ENCODE results near the gene PRDM13.

DNA sequence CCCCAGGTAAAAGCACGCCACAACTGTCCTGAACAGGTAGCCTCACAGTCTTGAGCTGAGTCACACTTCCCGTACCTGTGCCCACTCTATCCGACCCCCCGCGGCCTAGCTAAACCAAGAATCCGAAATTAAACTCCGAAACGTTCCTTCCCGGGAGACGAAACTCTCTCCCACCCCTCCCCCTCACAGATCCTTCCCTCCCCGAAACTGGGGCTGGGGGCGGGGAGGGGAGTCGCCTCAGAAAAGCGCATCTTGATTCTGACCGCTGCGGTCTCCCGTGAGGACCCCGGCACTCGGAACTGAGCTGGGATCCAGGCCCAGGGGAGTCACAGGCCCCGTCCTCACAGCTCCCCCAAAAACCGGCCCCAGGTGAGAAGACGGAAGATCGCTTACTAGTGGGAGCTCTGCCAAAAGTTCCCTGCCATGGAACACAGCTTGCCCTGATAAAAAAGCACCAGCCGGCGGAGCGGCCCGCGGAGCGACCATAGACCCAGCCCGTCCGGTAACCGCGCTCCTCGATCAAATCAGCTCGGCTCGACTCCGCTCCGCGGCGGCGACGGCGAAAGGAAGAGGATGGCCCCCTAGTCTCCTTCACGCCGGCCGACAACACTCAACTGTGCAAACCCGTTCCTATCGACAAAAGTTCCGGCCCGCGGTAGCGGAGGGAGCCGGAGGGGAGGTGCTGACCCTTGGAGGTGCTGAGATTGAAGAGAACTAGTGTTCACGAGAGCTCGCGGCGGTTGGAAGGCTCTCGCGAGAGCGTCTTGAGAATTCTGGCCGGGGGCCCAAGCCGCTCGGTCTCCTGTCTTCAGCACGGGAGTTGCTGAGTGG is 38.3 kb upstream of the PRDM13 start, which contains the start of gene CCNC:
- TF ChIP-seq, protein P1, sequence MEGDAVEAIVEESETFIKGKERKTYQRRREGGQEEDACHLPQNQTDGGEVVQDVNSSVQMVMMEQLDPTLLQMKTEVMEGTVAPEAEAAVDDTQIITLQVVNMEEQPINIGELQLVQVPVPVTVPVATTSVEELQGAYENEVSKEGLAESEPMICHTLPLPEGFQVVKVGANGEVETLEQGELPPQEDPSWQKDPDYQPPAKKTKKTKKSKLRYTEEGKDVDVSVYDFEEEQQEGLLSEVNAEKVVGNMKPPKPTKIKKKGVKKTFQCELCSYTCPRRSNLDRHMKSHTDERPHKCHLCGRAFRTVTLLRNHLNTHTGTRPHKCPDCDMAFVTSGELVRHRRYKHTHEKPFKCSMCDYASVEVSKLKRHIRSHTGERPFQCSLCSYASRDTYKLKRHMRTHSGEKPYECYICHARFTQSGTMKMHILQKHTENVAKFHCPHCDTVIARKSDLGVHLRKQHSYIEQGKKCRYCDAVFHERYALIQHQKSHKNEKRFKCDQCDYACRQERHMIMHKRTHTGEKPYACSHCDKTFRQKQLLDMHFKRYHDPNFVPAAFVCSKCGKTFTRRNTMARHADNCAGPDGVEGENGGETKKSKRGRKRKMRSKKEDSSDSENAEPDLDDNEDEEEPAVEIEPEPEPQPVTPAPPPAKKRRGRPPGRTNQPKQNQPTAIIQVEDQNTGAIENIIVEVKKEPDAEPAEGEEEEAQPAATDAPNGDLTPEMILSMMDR (IDR thresholded peaks at IDR 0.05; ENCODE audit: low read depth, low read length), result no peak
- no peak for TF ChIP-seq EZH2phosphoT487 (IDR thresholded peaks at IDR 0.05; ENCODE audit: low read depth)

Measured in OCI-LY3 (cell line).